Skin epidermis (tissue), 12 donors: ENCODE results near the gene RGS7.
"Not testable (repeated sequence)": the region's sequence is repeated elsewhere in the genome, so short reads cannot be mapped to it uniquely, and the experiment has no call there.

ENCODE experiments used
- H3K27ac ChIP-seq, 21 experiments: fragments of 200-600 bp; sonication (generic) in 11 of 21; one replicate each; pipeline ENCODE4 v1.5.0; 2020; ENCODE audit warnings: mild to moderate bottlenecking in 3 of 21, inconsistent platforms in 2 of 21, moderate library complexity in 2 of 21
- H3K4me3 ChIP-seq, 7 experiments: fragments of 200-600 bp; sonication (generic) in 2 of 7; one replicate each; pipeline ENCODE4 v1.5.0; 2020; ENCODE audit warnings: inconsistent platforms in 2 of 7, mild to moderate bottlenecking in 2 of 7, moderate library complexity in 1 of 7

Gene RGS7

DNA sequence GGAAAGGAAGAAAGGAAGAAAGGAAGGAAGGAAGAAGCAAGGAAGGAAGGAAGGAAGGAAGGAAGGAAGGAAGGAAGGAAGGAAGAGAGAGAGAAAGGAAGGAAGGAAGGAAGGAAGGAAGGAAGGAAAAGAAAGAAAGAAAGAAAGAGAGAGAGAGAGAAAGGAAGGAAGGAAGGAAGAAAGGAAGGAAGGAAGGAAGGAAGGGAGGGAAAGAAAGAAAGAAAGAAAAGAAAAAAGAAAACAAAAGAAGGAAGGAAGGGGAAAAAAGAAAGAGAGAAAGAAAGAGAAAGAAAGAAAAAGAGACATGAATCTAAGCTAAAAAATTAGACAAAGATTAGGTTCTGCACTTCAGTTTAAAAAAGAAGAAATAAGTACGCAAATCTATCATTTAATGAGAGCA is 136.1 kb downstream of the RGS7 start:
- H3K27ac ChIP-seq: not testable (repeated sequence)

DNA sequence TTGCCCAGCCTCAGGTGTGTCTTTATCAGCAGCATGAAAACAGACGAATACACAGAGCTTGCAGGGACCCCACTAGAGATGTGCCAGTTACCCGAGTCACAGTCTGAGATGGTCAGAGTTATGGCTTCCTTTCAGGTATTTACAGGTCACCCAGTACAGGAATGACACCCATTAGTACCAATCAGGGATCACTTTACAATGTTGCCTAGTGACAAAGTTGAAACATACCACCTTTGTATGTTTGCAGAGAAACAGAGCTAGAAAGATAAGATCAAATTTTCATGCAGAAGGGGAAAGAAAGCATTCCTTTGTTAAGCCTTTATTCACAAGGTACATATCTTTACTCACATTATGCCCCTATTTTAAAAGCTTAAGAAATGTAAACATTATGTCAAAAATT is 137.6 kb downstream of the RGS7 start:
- no peak overlapping the region for H3K27ac ChIP-seq
- H3K4me3 ChIP-seq: no peak overlapping the region

More for the DNA sequence above, 136.1 kb downstream of the RGS7 start:
- not testable (repeated sequence) for H3K4me3 ChIP-seq

DNA sequence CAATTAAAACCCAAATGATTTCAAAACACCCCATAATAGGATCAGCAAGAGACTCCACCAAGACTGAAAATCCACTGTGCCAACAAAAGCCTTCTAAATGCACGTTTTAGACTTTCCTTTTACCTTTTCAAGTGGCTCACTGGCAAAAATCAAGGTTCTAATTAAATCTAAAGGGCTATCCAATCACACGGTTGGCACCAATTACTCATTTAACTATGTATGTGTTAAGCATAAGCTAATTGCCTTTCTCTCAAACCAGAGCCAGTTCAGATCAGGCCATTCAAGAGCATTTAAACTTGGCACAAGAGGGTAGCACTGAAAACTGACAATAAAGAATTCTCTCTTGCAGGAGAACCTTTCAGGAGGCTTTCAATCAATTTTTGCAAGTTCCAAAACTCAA is 139.5 kb downstream of the RGS7 start:
- no peak overlapping the region for H3K27ac ChIP-seq
- H3K4me3 ChIP-seq: no peak overlapping the region

DNA sequence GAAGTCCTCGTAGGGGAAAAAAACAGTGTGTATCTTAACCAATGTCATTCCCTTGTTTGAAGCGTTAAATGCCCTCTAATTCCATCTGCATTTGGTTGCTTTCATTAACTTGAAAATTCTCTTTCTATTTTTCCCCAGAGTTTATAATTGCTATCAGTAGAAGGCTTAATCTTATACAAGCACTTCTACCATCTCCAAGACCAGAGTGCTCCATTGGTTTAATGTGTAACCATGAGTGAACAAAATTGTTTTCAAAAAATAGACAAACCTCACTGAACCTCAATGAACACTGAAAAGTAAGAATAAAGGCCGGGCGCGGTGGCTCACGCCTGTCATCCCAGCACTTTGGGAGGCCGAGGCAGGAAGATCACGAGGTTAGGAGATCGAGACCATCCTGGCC is 141.3 kb downstream of the RGS7 start:
- H3K4me3 ChIP-seq: no peak overlapping the region
- H3K27ac ChIP-seq: no peak overlapping the region

DNA sequence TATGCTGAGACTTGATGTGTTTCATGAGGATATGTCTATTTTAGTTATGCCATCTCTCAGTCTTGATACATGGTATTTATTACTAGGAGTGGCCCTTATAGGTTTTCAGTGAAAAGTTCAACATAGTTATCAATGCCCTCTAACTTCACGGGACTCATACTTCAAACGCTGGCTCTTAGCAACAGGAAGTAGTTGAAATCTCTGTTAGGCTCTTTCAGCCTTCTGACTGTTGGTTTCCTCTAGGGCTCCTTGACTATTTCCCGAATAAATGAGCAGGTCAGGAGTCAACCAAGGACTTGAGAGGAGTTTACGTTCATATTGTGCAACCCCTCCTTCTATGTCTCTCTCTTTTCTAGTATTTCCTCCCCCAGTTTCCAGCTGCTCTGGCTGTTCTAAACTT is 141.8 kb downstream of the RGS7 start:
- Histone ChIP-seq H3K4me3 (no peak overlapping the region), H3K27ac (no peak overlapping the region)

DNA sequence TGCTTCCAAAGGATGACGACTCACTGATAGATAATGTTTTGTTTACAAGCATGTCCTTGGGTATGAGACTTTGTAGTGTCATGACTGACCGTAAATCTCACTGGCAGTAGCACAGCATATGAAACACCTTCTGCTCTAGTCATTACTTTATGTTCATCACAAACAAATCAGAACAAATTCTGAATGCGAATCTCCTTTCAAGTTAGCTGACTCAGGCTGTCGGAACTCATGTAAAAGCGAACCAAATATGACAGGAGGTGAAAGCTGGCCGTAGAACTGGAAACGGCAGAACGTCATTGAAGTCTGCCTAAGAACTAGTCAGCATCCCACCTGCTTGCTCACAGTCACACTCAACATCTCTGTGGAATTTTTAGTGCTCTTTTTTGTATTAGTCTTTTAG is 143.9 kb downstream of the RGS7 start:
- H3K4me3 ChIP-seq: no peak overlapping the region
- H3K27ac ChIP-seq: no peak overlapping the region

DNA sequence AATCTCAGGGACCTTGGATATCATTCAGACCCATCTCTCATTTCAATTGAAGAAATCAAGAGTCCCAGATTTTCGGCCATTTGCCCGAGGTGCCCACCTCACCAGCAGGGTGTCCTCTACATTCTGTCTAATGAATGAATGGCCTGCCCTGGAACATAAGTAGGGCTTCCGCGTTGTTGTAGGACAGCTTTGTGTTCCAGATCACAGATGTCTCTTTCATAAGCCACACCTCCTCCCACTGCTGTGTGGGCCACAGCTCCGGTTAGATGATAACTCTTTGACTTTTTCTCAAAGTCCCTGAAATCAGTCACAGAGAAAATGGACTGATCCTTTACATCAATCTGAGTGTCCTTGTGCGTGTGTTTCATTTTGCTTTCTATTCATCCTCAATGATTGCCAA is 144.4 kb downstream of the RGS7 start:
- Histone ChIP-seq H3K27ac (no peak overlapping the region), H3K4me3 (no peak overlapping the region)

DNA sequence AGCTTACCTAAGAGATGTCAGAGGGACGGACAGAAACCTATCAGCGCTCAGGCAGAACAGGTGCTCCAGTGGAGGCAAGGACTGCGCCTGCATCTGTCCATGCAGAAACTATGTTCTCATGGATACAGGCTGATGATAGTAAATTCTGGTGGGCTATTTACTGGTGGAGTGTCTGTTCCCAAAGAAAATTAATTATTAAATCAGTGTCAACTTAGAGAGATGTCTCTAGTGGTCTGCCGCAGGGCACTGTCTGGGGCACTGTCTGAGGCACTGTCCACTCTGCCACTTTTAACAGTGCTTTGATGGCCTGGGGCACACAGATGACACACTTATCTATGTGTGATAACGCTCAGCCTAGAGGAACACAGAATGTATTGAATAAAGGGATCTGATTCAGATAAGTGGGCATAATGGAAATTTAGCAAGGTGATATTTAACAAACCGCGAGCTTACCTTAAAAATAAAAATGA is 148.1 kb downstream of the RGS7 start:
- Histone ChIP-seq H3K4me3 (no peak overlapping the region), H3K27ac (no peak overlapping the region)

DNA sequence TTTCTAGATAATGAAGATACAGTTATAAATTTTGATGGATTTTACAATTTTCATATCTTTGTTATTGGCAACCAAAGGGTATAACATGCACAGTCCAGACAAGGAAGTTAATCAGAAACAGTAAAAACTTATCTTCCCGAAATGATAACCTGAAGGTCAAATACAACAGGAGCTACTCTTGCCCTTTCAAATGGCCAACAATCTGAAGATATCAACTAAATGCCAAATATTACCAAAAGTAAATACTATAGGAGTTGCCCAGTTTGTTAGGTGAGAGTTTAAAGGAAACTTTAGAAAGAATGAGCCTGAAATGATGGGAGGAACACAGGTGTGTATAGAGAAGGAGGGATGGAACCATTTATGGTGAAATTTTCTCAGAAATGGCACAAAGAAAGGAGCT is 153.2 kb downstream of the RGS7 start:
- Histone ChIP-seq H3K4me3 (no peak overlapping the region), H3K27ac (no peak overlapping the region)

DNA sequence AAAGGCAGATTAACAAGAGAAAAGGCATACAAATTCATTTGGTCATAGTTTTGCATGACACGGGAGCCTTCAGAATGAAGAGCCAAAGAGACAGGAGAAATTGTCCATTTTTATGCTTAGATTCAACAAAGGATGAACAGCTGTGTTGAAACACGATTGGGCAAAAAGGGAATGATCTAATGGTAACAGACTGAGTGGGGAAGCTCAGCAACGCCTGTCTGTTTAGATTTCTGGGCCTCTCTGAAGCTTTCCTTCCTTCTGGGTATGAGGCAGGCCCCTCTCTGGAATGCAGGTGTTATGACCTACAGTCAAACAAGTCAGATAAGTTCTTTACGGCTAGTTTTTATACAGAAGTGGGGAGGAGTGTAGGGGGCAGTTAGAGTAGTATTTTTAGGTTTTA is 154.6 kb downstream of the RGS7 start:
- no peak overlapping the region for H3K27ac ChIP-seq
- H3K4me3 ChIP-seq: no peak overlapping the region

DNA sequence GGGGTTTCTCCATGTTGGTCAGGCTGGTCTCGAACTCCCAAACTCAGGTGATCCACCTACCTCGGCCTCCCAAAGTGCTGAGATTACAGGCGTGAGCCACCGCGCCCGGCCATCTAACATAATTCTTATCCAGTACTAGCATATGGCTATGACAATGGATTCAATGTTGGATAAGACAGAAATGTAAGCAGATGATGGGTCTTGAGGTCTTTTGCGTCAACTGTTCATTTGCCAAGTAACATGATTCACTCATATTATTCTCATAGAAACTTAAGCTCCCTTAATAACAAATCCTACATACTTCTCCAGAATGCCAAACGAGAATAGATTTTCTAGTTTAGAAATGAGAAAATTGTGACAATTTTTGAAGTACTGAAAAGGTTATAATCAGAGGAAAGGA is 170.3 kb downstream of the RGS7 start:
- H3K4me3 ChIP-seq: no peak overlapping the region
- no peak overlapping the region for H3K27ac ChIP-seq

DNA sequence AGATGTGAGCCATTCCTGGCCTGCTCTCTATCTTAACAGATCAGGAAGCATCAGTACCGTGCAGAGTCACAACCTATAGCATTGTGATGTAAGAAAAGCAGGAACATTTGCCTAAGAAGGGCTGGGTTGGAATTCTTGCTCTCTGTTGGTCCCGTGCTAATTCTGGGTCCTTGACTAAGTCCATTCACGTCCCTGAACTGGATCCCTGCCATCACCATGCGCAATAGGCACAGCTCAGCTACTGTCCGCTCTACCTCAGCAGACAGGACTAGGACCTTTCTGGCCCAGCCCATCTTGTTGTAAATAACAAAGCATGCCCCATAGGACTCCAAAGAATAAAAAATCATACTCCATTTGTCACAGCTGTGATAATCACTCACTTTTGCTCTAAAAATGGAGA is 175.0 kb downstream of the RGS7 start:
- H3K27ac ChIP-seq: no peak overlapping the region
- no peak overlapping the region for H3K4me3 ChIP-seq

DNA sequence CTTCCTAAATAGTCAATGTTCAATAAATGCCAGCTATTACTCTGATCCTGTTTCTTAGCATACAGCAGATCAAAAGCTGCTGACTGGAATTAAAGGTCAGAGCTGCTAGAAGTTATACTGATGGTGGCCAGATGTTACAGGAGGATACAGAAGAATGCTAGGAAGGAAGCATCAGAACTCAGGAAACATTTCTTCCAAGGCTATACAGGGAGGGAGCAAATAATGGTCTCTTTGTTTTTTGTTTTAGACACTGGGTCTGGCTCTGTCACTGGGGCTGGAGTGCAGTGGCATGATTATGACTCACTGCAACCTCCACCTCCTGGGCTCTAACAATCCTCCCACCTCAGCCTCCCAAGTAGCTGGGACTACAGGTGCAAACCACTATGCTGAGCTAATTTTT is 175.5 kb downstream of the RGS7 start:
- no peak overlapping the region for H3K27ac ChIP-seq
- no peak overlapping the region for H3K4me3 ChIP-seq

DNA sequence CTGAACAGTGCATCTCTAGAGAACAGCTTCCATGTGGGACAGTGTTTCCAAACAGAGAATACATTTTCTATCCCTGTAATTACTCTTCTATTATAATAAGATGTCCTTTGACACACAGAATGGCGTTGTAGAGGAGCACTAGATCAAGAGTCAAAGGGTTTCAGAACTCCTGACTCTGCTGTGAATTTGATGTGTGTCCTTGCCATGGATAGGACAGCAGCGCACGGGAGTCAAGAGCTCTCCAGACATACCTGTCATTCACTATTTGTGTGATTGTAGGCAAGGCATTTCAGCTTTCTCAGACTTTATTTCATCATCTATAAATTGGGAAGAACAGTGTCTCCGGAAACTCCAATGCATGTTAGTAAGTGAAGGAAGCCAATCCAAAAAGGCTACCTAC is 176.4 kb downstream of the RGS7 start:
- H3K4me3 ChIP-seq: no peak overlapping the region
- H3K27ac ChIP-seq: no peak overlapping the region

DNA sequence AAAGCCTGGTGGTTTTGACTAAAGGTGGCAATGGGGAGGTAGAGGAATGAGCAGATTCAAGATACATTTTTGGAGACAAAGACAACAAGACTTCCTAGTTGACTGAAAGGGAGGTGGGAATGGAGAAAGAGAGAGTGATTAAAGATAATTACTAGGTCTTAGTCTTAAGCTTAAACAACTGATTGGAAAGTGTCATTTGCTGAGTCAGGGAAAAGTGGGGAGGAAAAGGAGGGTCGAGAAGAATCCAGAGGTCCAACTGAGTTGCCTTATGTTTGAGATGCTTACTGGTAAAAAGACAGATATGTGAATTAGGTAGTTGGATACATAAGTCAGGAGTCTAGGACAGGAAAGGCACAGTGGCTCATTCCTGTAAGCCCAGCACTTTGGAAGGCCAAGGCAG is 179.3 kb downstream of the RGS7 start:
- no peak overlapping the region for H3K27ac ChIP-seq
- H3K4me3 ChIP-seq: no peak overlapping the region

DNA sequence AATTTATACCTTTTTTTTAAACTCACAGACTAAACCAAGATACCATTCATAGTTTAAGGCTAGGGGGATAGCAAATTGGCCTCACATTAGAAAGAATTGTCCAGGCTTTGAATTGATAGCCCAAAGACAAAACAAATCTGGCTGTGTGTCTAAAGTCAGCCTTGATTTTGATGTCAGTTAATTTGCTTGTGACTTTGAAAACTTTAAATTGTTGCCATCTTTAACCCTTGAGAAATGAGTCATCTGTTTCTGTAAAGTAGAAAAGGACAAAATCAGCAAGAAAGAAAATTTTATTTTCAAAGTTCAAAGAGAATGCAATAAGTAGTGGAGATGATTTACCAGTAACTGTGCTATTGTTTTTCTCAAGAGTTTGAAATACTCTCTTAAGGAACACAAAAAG is 184.5 kb downstream of the RGS7 start:
- Histone ChIP-seq H3K27ac (no peak overlapping the region), H3K4me3 (no peak overlapping the region)

DNA sequence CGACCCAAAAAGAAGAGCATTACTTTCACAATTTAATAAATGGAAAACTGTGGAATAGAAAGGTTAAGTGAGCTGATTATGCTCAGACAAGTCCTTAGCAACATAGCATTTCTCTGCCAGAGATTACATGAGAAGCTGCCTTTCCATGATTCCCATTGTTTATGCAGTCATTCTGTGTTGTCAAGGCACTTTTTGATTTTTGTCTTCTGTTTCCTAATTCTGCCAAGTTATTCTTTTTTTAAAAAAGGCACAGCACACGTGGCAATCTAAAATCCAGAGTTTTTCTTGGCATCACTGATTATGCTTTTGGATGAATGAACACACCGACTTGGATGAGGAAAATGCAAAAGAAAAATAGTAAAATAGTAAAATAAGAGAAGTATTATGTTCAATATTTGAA is 185.0 kb downstream of the RGS7 start:
- no peak overlapping the region for H3K4me3 ChIP-seq
- no peak overlapping the region for H3K27ac ChIP-seq

DNA sequence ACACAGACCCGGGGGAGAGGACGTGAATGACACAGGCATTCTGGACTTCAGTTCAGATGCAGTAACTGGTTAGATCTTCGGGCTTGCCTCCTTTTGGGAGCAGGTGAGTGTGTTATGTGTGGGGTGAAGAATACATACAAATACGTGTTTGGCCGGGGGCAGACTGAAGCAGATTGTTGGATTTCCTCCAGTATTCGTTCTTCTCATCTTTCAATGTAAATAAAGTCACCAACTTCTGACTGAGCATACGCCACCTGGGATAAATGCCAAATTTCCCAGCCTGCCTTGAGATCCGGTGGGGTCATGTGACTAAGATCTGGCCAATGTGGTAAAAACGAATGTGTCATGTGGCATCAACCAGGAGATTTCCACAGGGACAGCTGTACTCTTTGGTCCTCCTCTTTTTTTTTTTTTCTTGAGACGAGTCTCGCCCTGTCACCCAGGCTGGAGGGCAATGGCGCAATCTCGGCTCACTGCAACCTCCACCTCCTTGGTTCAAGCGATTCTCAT is 189.8 kb downstream of the RGS7 start:
- Histone ChIP-seq H3K4me3 (no peak overlapping the region), H3K27ac (no peak overlapping the region)

DNA sequence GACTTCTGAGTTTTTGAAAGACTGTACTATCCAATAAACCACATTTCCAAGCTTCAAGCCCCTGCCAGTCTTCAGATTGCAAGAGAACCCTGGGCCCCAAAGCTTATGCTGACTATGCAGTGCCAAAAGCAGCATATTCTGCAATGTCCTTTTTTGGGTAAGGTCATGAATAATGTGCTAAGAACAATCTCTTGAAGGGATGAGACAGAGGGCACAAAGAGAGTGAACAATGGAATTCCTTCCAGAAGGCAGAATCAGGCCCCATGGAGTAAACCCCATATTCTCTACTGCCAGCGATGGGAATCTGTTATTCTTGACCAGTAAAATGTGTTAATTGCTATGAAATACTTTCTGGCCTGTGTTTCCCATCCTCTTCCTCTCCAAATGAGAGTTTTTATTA is 190.4 kb downstream of the RGS7 start:
- no peak overlapping the region for H3K27ac ChIP-seq
- no peak overlapping the region for H3K4me3 ChIP-seq

DNA sequence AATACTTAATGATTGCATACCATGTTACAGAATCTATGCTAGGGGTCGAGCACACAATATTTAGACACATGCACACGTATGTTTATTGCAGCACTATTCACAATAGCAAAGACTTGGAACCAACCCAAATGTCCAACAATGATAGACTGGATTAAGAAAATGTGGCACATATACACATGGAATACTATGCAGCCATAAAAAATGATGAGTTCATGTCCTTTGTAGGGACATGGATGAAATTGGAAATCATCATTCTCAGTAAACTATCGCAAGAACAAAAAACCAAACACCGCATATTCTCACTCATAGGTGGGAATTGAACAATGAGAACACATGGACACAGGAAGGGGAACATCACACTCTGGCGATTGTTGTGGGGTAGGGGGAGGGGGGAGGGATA is 191.7 kb downstream of the RGS7 start:
- not testable (repeated sequence) for H3K27ac ChIP-seq, H3K4me3 ChIP-seq

DNA sequence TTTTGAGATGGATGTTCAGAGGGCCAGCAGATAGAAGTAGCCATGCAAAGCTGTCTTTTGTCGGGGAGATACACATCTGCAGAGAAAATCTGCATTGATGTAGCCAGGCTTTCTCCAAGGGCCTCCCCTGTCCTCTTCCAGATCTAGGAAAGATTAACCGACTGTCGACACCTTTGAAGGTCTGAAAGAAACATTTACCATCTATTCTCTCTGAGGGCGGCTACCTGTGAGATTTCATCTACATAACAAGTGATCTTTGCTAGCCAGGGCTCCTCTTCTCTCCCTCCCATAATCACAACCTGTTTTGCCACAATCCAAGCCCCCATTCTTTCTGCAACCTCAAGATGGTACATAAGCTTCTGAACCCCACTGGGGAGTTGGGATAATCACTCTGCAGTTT is 193.6 kb downstream of the RGS7 start:
- no peak overlapping the region for H3K4me3 ChIP-seq

DNA sequence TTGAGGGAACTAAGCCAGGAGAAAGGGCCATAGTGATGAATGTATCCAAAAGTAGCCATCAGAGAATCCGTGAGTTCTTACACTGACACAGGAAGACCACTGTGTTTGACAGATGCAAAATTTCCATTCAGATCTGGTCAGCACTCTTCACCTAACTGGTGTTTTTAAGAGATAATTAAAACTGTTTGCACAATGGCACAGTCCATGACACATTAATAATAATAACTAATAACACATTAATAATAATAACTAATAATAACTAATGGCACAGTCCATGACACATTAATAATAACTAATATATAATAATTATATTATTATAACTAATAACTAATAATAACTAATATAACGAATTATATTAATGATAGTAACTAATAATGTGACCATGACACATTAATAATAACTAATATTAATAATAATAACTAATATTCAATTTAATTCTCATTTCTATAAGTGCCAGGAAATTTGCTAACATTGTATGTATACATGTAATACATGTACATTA is 195.8 kb downstream of the RGS7 start:
- Histone ChIP-seq H3K4me3 (no peak overlapping the region), H3K27ac (no peak overlapping the region)

More for the DNA sequence above, 193.6 kb downstream of the RGS7 start:
- no peak overlapping the region for H3K27ac ChIP-seq

DNA sequence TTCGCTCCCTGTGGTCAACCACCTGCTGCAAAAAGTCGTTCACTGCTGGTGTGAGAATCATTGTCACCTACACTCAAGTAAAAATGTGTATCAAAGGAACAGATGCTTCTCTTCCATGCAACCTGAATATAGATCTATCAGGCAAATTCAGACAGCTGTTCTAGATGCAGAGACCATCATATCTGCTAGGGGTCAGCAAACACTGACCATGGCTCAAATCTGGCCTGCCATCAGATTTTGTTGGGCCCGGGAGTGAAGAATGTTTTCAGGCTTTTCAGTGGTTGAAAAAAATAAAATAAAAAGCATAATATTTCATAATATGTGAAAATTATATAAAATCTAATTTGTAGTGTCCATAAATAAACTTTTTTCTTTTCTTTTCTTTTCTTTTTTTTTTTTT is 199.6 kb downstream of the RGS7 start:
- Histone ChIP-seq H3K4me3 (no peak overlapping the region), H3K27ac (no peak overlapping the region)
